NCI-H748 (cell line): Measurements from ENCODE around the gene SMU1.

Experiments used
- DNase-seq: peaks from one replicate; lab custom pipeline; 2025; ENCODE audit not compliant: unreplicated experiment; lab: John Stamatoyannopoulos, UW

Gene SMU1

DNA sequence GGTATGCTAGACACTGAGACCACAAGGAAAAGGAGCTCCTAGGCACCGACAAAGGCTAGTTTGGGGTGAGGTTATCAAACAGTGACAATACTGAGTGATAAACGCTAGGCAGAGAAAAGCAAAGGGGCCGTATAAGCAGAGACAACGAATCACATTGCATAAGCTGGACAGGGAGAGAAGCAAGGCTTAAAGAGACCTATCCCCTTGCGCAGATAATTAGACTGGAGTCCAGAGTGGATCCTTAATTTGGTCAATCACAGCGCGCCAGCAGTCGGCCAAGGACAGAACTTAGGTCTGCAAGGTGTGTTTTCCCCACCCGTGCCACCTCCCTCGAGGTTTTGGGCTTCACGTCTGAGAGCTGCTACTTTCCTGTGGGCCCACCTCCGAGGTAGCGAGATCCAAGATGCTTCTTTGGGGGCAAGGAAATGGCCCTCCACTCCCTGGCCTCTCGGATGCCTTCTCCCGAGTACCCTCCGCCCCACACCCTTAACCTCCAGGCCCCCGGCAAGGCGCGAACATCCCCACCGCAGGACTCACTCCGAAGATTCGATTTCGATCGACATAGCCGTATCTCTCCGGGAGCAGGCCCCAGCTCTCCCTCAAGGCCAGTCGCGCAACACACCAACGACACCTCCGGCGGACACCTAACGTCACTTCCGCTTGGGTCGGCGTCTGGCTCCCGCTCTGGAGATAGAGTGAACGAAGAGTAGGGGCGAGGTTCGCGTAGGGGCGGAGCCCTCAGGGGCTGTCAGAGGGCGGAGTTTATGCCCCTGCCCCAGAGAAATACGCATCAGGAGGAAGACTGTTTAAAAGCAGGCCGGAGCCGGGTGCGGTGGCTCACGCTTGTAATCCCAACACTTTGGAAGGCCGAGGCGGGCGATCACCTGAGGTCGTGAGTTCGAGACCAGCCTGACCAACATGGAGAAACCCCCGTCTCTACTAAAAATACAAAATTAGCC is at the start of gene SMU1:
TSS of gene SMU1 (minus strand) at position 629 of the 959 bp plus-strand sequence. CDS start at position 563, 66 bp downstream.
- peak; percentile 98 for DNase-seq

- no peak for DNase-seq
Measured at GRCh38 chr9:33125461-33125860, 49.0 kb upstream of the SMU1 start.

GRCh38 chr9:33124751-33125381 is 48.4 kb upstream of the SMU1 start:
- DNase-seq, result no peak

- no peak for DNase-seq
Measured at GRCh38 chr9:33124046-33124445, 47.6 kb upstream of the SMU1 start.

DNA sequence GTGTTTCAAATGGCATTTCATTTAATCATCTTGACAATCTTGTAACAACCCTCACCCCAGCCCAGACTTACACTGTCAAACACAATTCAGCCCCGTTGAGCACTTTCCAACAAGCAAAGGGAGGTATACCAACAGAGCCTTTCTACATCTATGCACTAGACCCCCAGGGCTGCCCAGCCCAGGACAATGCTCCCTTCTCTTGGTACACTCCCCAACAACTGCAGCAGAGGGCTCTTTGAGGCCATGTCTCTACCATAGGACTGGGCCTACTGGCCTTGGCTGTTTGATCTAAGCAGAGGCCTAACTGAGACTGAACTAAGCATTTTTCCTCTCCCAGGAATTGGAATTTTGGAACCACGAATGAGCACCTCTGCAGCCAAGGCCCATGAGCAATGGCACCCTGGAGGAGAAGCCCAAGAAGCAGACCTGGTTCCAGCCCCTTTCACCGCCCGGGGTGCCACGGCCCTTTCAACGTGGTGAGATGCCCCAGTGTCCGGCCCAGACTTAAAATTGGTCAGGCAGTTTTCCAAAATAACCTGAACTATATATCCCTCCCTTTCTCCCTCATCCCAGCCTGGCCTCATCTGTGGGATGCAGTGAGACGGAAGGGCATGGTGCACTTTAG is 47.0 kb upstream of the SMU1 start:
- DNase-seq, result no peak

DNA sequence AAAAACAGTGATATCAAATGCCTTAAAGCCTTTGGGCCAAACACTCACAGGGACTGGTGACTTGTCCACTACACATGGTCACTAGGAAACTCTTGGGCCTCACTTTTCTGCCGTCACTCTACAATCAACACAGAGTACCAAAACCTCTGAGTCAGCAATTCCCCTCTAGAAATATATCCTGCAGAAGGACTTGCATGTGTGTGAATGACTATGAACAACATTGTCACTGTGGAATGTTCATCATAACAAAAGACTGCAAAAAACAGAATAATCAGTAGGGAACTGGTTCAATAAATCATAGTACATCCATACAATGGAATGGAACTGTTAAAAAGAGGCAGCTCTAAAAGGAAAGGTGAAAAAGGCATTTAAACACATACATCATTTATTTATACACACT is 44.1 kb upstream of the SMU1 start:
- no peak for DNase-seq

- DNase-seq, result no peak
Measured at GRCh38 chr9:33117796-33118195, 41.3 kb upstream of the SMU1 start.

- no peak for DNase-seq
Measured at GRCh38 chr9:33117306-33117705, 40.8 kb upstream of the SMU1 start.

- DNase-seq, result no peak
Measured at GRCh38 chr9:33116860-33117259, 40.4 kb upstream of the SMU1 start.

DNA sequence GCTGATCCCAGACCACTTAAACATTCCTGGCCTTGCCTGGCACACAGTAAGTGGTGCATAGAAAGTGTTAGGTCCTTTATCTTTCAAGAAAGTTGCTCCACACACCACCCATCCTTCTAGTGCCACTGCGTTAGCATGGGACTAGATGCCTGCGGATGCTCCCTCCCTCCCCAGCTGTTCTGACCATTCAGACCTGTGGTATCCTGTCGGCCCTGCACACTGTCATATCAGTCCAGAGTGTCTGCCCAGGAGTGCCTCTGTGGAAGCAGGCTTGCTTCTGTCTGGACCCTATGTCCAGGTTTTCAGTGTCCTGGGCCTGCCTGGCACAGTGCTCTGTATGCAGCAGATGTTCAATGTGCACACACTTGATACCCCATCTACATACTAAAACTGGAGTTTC is 38.3 kb upstream of the SMU1 start:
- DNase-seq, result no peak

DNA sequence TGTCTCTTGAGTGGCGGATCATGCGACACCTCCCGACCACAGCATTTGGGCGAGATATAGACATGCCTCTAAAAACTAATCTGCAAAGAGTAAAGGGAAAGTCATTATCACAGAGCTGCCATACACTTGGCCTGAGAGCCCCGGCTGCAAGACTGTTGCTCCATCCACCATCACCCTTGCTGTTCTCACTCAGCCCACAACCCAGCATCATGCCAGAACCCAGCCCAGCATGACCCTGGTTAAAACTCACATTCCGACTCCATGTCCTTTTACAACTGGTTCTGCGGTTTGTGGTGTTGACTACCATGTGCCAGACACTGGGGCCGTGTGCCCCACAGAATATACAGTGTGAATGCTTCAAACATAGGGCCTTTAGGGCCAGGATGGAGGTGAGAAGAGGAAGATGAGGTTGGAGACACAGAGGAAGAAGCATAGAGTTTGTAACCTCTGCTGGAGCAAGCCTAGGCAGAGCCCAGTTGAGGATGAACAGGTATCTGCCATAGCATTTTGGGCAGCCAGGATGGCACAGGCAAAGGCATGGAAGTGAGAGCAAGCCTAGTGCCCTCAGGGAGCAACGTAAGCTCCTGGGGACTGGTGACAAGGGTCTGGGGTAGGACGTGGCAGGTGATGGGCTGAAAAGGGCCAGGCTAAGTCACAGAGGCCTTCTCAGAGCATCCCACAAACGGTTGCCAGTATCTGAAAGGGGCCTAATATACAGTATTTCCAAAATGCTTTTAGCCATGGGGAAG is 37.5 kb upstream of the SMU1 start:
- no peak for DNase-seq

GRCh38 chr9:33112094-33112493 is 35.6 kb upstream of the SMU1 start:
- DNase-seq, result no peak

- no peak for DNase-seq
Measured at GRCh38 chr9:33111631-33112030, 35.2 kb upstream of the SMU1 start.

DNA sequence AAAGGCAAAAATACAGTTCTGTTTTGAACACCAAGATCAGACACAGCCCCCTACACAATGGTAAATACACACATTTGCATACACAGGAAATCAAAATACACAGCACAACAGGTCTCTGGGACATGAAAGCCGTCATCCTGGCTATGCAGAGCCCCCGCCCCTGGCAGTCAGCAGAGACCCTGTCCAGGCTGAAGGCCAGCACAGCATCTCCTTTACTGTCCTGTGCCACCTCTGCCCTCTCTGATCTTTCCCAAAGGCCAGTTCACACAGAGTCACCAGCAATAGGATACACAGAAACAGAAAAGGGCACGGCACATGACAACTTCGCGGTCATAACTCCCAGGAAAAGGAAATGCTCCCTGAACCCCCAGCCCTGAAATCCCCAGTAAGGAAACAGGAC is 34.2 kb upstream of the SMU1 start:
- no peak for DNase-seq

GRCh38 chr9:33109850-33110595 is 33.5 kb upstream of the SMU1 start:
- no peak for DNase-seq

GRCh38 chr9:33109097-33109496 is 32.6 kb upstream of the SMU1 start:
- no peak for DNase-seq

- no peak for DNase-seq
Measured at GRCh38 chr9:33108472-33108871, 32.0 kb upstream of the SMU1 start.

DNA sequence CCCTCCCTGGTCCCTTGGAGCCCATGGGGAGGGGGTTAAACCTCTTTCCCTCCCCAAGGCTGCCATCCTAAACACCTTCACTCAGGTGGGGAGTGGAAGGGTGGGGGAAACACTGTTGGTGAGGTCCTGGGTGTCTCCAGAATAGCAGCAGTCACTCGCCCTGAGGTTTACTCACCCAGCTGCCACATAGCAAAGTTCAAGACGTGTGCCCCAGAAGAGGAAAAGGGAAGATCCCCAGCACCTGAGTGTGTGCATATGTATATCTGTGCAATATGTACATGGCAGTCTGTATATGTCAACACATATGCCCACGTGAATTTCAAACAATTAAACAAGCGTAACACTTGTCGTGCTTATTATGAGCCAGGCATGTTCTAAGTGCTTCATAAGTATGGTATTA is 31.3 kb upstream of the SMU1 start:
- DNase-seq, result no peak

DNA sequence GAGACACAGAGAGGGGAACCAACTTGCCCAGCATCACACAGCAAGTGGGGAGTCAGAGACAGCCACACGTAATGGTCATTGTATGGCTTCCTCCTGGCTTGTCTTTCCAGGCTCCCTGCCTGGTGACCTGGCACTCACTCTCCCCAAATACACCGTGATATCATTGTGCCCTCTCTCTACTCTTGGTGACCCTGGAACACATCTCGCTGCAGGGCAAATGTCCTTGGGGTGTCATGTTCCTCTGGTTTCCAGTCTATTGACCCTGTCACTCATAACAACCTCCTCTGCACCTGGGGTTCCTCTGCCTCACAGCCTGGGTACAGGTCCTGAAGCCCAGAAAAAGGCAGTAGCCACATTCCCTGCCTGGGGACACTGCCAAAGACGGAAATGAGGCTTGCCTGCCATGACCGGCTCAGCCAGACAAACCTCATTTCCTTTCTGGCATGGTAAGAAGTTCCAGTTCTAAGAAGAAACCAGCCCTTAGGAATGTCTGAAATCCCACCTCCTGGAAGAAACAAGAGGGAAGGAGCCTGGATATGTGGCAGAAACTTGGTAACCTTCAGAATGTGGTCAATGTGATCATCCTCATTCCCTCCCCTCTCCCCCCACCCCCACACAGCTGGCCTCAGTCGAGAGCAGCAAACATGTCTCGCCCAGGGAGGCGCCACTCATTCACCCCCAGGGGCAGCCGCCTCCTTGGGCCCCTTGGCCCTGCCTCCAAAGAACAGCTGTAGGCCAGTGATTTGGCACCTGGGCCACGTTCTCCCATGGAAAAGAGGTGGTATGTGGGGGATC is 30.6 kb upstream of the SMU1 start:
- no peak for DNase-seq

GRCh38 chr9:33106372-33106771 is 29.9 kb upstream of the SMU1 start:
- DNase-seq, result no peak
